MM.1S (cell line): ENCODE measurements around the gene SYNE2.

ENCODE experiments used
- EZH2 ChIP-seq: fragments of 300-600 bp; sonication (generic); optimal IDR thresholded peaks from 2 replicates; pipeline ENCODE3; 2017; ENCODE audit warnings: low read depth, mild to moderate bottlenecking, antibody characterized with exemption, low read length, mixed read lengths
- EZH2phosphoT487 ChIP-seq: fragments of 300-600 bp; sonication (generic); IDR thresholded peaks from 2 replicates; pipeline ENCODE4 v1.6.1; 2018; ENCODE audit warnings: antibody characterized with exemption, low read length
- TF ChIP-seq, protein P1 (sequence below): fragments of 300-600 bp; sonication (generic); IDR thresholded peaks from 2 replicates; pipeline ENCODE4 v1.5.1; 2016; ENCODE audit warnings: antibody characterized with exemption, low read length, mixed read lengths

GRCh38 chr14:63874223-63874622 lies 21.4 kb downstream of the SYNE2 start:
- TF ChIP-seq, protein P1, sequence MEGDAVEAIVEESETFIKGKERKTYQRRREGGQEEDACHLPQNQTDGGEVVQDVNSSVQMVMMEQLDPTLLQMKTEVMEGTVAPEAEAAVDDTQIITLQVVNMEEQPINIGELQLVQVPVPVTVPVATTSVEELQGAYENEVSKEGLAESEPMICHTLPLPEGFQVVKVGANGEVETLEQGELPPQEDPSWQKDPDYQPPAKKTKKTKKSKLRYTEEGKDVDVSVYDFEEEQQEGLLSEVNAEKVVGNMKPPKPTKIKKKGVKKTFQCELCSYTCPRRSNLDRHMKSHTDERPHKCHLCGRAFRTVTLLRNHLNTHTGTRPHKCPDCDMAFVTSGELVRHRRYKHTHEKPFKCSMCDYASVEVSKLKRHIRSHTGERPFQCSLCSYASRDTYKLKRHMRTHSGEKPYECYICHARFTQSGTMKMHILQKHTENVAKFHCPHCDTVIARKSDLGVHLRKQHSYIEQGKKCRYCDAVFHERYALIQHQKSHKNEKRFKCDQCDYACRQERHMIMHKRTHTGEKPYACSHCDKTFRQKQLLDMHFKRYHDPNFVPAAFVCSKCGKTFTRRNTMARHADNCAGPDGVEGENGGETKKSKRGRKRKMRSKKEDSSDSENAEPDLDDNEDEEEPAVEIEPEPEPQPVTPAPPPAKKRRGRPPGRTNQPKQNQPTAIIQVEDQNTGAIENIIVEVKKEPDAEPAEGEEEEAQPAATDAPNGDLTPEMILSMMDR: no peak
- TF ChIP-seq EZH2phosphoT487 (no peak), EZH2 (no peak)
